ENCODE data around the gene NOTCH2.
"Not testable (repeated sequence)": the region's sequence is repeated elsewhere in the genome, so short reads cannot be mapped to it uniquely, and the experiment has no call there.

NOTCH2 gene

GRCh38 chr1:120069067-120069919, at the start of gene NOTCH2:
TSS of gene NOTCH2 (minus strand) at chr1:120069662. CDS start at chr1:120069406, 256 bp downstream.
- peak within 1 kb of the TSS; percentile 52 for H3K4me3 ChIP-seq (ENCODE audit: low read depth, low read length)

DNA sequence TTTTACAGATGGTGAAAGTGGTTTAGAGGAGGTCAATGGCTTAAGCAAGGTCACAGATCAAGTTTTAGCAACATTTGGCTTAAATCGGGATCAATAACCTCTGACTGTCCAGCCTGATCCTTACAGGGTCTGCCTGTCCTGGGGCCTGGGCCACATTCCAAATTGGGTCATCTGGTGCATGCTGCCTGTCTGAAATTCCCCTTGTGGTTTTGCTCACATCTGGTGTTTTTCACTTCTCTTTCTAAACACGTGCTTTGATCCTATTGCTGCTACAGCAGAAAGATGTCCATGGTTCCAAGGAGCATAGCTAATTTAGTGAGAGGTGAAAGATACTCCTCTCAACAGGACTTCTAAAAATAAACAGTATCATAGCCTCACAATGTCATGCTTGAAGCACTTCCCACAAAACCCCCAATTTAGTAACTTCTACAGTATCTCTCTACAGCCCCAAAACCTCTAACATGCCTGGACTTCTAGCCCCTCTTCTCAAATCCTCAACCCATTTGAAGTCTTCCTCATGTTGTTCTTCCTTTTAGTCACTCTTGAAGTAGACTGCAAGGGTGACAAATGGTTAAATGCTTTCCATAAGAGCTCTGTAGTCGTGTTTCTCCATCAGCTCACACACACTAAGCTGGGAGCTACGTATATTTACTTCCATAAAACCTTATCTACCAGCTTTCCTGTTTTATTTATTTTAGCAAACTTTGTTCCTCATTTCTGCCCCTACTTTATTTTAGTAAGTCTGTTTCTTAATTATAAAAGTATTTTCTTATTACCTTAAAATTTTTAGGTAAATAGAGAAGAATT, 48.1 kb upstream of the NOTCH2 start:
- not testable (repeated sequence) for H3K4me3 ChIP-seq (ENCODE audit: low read depth, low read length)

GRCh38 chr1:120116094-120116493, 46.6 kb upstream of the NOTCH2 start:
- H3K4me3 ChIP-seq (ENCODE audit: low read depth, low read length): not testable (repeated sequence)

DNA sequence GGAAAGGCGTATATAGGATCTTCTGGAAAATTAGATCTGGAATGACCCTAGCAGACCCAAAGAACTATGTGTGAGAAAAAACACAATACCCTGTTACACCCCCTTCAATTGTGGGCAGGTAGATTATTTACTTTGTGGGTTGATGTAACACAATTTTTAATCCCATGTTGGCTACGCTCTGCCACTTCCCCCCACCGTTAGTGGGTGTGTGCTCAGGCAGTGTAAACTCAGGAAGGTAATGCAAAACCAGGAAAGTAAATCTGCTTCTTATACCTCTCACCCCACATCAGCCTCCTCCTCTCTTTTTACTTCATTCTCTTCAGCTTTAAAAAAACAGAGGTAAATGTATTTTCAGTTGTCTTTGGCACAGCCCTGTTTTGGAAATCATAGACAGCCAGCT, 43.7 kb upstream of the NOTCH2 start:
- H3K4me3 ChIP-seq (ENCODE audit: low read depth, low read length): not testable (repeated sequence)

DNA sequence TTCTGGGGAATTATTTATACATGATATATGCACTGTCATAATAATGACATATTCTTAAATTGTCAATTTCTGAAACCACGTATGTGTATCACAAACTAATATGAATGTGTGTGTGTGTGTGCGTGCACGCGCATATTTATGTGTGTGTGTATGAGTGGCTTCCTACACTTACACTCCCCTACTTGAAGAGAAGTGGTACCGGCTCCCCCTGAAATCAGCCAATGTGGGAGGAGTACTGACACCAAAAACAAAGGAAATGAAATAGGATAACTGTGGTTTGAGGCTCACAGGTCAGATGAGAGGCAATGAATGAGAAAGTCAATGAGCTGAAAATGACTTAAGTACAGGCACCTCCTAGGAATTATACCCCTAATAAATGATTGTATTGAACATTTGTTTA, 42.8 kb upstream of the NOTCH2 start:
- not testable (repeated sequence) for H3K4me3 ChIP-seq (ENCODE audit: low read depth, low read length)

DNA sequence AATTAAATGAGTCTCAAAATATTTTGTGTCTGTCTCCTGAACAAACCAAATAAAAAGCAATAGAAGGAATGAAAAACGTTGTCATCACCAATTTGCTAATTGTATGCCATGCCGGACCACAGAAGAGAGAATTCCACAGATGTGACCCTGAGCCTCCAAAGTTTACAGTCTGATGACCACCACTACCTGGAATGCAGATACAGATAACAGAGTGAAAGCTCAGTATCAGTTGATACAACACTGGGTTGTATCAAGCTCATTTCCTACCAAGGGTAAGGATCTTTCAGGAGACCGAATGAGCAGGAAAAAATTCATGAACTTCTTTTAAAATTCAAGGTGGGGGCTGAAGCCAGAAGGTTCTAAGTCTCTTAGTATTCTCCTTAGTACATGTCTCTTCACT, 42.3 kb upstream of the NOTCH2 start:
- not testable (repeated sequence) for H3K4me3 ChIP-seq (ENCODE audit: low read depth, low read length)

DNA sequence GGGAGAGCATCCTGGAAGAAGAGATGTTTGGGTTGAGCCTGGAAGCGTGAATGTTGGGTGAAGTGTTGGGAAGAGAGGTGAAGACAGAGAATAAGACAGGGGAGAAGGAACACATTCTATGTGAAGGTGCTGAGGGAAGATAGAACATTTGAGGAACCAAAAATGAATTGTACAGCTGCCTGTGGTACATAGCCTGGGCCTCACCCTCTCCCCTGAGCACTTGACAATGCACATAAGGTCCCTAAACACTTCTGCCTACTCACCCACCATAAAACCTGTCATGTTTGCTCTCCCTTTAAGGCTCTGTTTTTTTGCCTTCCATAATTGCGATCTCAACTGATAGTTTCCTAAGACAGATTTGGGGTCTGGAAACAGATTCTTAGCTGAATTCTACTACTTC, 41.5 kb upstream of the NOTCH2 start:
- not testable (repeated sequence) for H3K4me3 ChIP-seq (ENCODE audit: low read depth, low read length)

GRCh38 chr1:120109656-120110055, 40.2 kb upstream of the NOTCH2 start:
- H3K4me3 ChIP-seq (ENCODE audit: low read depth, low read length): not testable (repeated sequence)

DNA sequence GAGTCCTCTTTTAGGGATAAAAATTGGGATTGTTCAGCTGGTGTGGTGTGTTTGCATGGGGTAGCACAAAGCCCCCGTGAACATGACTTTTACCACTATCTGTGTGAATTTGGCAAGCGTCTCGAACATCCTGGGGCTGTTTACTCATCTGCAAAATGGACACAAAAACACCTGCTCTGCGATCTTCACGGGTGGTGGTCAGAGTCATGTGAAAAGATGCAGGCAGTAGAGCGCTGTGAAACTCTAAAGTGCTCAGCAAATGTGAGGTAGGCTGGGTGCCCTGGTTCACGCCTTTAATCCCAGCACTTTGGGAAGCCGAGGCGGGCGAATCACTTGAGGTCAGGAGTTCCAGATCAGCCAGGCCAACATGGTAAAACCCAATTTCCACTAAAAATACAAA, 39.7 kb upstream of the NOTCH2 start:
- not testable (repeated sequence) for H3K4me3 ChIP-seq (ENCODE audit: low read depth, low read length)

GRCh38 chr1:120105288-120105687, 35.8 kb upstream of the NOTCH2 start:
- H3K4me3 ChIP-seq (ENCODE audit: low read depth, low read length): not testable (repeated sequence)

DNA sequence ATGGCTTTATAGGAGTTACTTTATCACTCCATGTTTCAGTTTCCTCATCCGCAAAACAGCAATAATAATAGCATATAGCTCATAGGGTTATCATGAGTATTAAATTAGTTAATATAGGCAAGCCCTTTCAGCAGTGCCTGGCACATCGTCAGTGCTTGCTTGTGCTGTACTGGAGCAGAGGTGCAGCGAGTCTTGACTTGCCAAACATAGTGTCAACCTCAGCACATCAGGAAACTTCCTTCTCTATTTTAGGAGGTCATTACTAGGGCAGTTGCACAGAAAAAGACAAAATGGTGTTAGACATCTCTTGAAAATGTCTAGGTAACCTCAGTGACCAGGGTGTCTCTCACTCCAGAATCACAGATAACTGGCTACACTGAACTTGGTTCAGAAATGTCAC, 34.3 kb upstream of the NOTCH2 start:
- not testable (repeated sequence) for H3K4me3 ChIP-seq (ENCODE audit: low read depth, low read length)

DNA sequence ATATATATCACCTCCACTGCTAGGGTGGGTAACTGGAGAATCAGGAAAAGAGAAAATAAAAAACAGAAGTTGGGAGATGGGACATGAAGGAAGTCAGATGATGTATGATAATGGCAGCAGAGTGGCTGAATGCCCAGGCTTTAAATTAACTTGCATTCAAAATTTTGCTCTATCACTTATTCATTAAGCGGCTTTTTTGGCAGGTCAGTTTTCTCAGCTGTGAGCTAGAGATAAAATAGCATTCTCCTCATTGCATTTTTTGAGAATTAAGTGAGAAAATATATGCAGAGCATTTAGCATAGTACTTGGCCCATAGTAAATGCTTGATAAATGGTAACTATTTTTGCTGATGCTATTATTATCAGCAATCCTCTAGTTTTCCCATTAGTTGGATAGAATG, 32.1 kb upstream of the NOTCH2 start:
- not testable (repeated sequence) for H3K4me3 ChIP-seq (ENCODE audit: low read depth, low read length)

DNA sequence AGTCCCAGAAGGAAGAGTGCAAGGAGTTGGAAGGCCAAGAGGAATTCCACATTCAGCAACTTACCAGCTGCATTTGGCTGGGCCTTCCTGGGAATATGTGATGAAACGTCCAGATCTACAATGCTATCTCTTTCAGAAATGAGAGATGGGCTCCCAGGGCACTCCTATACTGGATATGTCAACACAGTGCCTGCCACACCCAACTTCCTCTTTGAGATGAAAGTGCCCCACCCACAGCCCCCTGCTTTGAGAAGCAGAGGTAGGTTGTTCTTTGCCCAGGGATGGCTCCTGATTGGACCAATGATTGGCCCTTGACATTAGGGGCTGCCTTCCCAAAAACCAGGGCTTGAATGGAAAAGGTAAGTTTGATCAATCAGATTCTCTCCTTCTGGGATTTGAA, 31.1 kb upstream of the NOTCH2 start:
- not testable (repeated sequence) for H3K4me3 ChIP-seq (ENCODE audit: low read depth, low read length)

GRCh38 chr1:120098986-120099759, 29.7 kb upstream of the NOTCH2 start:
- H3K4me3 ChIP-seq (ENCODE audit: low read depth, low read length): not testable (repeated sequence)

GRCh38 chr1:120096981-120097545, 27.6 kb upstream of the NOTCH2 start:
- H3K4me3 ChIP-seq (ENCODE audit: low read depth, low read length): not testable (repeated sequence)

GRCh38 chr1:120093548-120094181, 24.2 kb upstream of the NOTCH2 start:
- H3K4me3 ChIP-seq (ENCODE audit: low read depth, low read length): not testable (repeated sequence)

DNA sequence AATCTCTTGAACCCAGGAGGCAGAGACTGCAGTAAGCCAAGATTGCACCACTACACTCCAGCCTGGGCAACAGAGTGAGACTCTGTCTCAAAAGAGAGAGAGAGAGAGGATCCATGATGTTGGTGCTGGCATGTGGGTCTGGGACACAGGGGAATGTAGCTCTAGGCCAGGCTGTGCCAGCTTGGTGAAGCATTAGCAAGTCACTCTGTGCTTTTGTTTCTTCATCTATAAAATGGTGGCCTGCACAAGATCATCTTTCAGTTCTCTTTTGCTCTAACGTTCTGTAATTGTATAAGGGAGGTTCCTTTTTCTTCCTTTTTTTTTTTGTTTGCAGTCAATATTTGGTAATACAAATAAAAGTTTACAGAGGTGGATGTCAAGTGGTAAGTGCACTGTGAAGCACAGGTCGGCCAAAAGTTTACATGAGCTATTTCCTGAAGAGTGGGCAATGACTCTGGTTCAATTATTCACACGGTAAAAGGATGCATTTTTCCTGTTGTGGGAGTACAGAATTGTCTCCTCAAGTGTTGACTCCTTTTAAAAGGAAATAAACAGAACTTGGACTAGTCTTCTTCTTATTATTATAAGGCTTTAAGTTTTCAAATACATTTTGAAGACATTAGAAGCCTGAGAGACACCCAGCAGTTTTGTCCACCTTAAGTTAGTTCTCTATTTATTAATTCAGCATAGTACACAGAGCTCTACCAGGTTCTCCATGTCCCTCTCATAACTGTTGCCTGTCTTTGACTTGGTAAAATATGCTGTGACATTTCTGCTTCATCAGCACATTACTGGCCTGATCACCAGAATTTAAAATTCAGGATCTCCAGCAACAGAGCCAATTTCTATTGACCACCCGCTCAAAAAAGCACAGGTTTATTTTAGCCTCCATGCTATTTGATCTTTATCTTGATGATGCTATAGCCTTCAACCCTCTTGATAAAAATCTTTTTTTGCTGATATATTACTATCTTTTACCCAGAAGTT, 23.1 kb upstream of the NOTCH2 start:
- H3K4me3 ChIP-seq (ENCODE audit: low read depth, low read length): not testable (repeated sequence)

GRCh38 chr1:120090830-120091229, 21.4 kb upstream of the NOTCH2 start:
- not testable (repeated sequence) for H3K4me3 ChIP-seq (ENCODE audit: low read depth, low read length)

GRCh38 chr1:120087959-120088358, 18.5 kb upstream of the NOTCH2 start:
- not testable (repeated sequence) for H3K4me3 ChIP-seq (ENCODE audit: low read depth, low read length)

Measured in GM12875 (cell line).